SW 1271 (cell line): ENCODE data around the gene BCDIN3D.
A peak's percentile ranks its signal among the peaks of the same experiment; 100 is the strongest.
"Not testable (repeated sequence)": the region's sequence is repeated elsewhere in the genome, so short reads cannot be mapped to it uniquely, and the experiment has no call there.

Experiments
- DNase-seq, 2 experiments: peaks; one replicate each; lab custom pipeline; 2025; lab: John Stamatoyannopoulos, UW

Gene BCDIN3D, protein sequence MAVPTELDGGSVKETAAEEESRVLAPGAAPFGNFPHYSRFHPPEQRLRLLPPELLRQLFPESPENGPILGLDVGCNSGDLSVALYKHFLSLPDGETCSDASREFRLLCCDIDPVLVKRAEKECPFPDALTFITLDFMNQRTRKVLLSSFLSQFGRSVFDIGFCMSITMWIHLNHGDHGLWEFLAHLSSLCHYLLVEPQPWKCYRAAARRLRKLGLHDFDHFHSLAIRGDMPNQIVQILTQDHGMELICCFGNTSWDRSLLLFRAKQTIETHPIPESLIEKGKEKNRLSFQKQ

GRCh38 chr12:49842519-49843352 is at the start of gene BCDIN3D:
Gene BCDIN3D, minus strand, starts transcription at chr12:49843106. Its CDS starts 19 bp downstream, at chr12:49843087.
- peak; percentile 92 to 95 for DNase-seq

DNA sequence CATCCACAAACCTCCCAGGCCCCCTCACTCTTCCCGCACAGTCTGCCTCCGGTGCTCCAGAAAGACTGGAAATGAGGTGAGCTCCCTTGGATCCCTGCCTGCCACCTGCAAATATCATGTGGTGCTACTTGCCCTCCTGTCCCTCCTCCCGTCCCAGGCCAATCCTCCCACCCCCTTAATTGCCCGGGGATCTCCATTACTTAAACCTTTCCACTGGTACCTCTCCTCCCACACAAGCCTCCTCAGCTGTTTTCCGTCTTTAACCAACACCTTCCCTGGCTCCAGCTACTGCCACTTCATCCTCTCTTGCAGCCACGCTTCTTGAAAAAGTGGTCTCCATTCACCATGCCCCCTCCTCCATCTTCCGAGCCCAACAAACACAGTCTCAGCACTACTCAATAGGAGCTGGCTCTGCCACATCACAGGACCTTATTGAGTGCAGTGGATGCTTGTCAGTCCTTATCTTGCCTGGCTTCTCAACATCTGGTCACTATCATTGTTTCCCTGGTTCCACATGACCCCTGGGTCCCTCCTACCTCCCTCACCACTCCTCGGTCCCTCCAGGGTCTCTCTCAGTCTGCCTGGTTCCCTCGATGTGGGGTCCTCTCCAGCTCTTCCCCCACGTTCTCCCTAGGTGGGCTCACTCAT is 49.3 kb upstream of the BCDIN3D start:
- DNase-seq, result no peak

GRCh38 chr12:49891476-49891875 is 48.6 kb upstream of the BCDIN3D start:
- DNase-seq, result no peak

- DNase-seq, result no peak
These were observed 48.1 kb upstream of the BCDIN3D start for GRCh38 chr12:49891012-49891411.

DNA sequence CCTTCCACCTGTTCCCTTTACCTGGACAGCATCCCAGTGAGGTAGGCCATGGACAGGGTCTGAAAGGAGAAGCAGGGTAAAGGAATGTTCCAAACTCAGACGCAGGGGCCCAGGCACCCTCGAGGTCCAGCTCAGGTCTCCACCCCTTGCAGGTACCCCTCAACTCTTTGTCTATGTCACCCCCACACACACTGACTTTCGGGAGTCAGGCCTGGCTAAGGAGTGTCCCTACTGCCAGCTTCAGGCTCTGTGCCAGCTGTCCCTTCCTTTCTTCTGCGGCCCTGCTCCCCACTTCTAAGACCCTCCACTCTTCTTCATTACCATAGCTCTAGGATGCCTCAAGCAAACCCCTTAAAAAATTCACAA is 47.2 kb upstream of the BCDIN3D start:
- DNase-seq, result no peak

DNA sequence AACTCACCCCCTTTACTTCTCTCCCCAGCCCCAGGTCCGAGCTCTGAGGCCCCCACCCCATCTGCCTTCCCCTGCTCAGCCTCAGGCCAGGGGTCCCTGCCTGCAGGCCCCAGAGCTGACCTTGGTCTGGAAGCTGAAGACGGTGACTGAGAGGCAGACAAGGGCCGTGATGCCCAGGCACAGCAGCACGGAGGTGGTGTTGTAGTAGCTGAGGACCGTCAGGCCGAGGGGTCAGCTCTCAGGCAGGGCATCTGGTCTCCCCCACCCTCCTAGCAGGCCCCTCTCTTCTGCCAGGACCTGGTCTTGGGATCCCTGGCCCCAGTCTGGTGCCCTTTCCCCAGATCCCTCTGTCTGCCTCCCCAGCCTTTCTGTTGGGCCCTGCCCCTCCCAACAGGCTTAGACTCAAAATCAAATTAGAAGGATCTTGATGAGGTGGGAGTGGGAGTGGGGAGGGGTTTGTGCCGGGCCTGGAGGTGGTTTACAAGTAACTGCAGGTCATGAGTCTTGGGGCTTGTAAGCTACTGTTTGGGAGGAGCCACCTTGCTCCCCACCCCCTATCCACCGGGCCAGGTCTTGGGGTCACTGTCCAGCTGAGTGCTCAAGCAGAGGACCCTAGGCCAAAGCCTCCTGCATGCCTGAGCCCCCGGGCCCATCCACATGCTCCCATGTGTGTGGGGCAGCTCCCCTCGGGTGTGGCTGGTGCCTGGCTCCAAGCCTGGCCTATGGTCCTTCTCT is 46.6 kb upstream of the BCDIN3D start:
- DNase-seq, result no peak

DNA sequence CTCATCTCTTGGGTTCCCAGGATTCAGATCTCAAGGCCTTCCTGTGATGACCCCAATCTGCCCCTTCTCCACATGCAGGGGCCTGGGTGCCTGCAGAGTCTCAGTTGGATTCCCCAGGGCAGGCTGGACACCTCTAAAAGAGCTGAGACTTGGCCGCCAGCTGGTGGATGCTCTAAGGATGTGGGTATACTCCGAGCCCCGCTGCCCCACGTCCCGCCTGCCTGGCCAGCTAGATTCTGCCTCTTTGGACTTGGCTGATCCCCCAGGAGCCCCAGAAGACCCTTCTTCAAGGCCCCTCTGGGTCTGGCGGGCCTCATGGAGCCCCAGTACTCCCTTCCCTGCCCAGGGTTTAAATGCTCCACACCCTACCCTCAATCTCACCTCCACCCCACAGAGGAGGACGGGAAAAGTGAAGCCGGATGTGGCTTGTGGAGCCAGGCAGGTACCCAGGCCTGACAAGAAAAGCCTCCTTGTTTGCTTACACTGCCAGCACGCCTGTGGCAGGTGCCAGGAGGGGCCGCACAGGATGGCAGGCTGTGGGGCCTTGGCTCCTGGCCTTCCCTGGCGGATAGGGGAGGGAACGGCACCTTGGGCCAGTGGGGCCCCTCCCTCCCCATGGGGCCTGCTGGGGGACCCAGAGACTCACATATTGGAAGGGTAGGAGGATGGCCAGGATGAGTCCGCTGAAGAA is 45.7 kb upstream of the BCDIN3D start:
- no peak for DNase-seq

DNA sequence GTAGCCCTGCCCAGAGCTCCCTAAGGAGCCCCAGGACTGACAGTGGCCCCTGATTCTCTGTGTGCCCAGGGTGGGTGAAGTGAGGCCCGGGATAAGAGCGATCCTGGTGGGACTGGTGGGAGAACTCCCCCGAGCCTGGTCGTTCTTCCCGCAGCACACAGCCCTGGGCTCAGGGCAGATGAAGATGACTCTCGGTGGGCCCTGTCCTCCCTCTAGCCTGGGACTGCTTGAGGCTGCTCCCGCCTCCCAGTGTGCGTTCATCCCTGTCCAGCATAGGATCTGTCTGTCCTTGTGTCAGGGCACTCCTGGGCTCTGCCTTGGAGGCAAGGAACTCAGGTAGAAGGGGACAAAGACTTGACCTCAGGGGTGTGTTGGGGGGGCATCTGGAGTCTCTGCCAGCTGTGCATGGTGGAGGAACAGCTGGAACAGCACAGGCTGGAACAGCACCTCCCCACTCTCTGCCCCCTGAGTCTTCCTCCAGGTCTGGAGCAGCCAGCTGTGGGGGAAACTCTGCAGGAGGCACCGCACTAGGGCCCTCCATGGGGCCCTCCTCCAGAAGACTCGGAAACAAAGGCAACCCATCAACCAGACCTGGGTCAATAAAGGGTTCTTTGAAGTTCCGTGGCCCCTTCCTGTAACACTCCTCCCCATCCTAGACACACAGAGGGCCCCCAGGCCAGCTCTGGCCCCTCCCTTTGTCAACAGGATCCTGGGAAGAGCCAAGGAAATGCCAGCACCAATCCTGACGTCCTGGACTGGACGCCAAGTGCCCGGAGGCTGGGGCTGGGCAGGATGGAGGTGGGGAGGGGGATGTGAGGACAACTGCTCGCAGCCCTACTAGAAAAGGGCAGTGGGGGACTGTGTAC is 44.9 kb upstream of the BCDIN3D start:
- DNase-seq, result no peak

- DNase-seq, result no peak
These were observed 44.2 kb upstream of the BCDIN3D start for GRCh38 chr12:49887091-49887490.

- no peak for DNase-seq
These were observed 43.0 kb upstream of the BCDIN3D start for GRCh38 chr12:49885663-49886461.

DNA sequence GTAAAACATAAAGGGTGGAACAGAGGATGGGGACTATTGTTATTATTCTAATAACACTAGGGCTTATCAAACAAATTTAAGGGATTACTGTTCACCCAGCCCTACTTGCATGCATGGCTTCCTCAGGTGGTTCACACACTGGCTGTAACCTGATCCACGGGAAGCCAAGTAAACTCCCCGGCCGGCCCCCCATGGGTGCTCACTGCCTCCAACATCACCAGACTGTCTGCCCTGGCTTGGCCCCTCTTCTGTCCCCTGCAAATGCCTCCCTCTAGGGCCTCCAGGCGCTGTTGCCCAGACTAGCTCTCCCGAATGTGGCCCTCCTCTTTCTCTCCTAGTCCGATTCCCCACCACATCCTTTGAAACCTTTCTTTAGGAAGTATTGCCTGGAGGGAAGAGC is 42.2 kb upstream of the BCDIN3D start:
- DNase-seq, result no peak

- no peak for DNase-seq
These were observed 40.1 kb upstream of the BCDIN3D start for GRCh38 chr12:49882851-49883464.

DNA sequence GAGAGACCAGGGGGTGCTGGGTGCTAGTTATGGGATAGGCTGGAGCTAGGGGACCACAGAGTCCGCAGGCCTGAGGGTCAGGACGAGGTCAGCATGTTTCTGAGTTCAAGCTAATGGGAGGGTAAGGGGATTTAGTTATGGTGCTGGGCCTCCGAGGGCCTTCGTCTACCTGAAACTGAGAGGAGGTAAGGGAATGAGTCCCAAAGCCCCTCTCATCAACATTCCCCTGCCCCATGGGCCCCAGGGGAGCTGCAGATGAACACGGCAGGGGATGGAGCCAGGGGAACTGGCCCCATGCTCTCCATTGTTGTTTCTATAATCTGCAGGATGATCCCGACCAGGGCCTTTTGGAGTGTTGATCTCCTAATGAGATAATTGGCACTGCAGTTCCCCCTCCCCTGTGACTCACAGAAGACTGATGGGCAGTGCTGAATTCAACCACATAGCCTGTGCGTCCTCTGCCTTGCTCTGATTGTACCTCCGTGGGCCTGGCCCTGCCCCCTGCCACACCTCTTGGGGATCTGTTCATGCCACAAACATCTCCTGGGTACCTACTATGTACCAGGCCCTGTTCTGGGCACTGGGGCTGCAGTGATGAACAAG is 39.4 kb upstream of the BCDIN3D start:
- no peak for DNase-seq

GRCh38 chr12:49881415-49882247 is 38.7 kb upstream of the BCDIN3D start:
- no peak for DNase-seq

DNA sequence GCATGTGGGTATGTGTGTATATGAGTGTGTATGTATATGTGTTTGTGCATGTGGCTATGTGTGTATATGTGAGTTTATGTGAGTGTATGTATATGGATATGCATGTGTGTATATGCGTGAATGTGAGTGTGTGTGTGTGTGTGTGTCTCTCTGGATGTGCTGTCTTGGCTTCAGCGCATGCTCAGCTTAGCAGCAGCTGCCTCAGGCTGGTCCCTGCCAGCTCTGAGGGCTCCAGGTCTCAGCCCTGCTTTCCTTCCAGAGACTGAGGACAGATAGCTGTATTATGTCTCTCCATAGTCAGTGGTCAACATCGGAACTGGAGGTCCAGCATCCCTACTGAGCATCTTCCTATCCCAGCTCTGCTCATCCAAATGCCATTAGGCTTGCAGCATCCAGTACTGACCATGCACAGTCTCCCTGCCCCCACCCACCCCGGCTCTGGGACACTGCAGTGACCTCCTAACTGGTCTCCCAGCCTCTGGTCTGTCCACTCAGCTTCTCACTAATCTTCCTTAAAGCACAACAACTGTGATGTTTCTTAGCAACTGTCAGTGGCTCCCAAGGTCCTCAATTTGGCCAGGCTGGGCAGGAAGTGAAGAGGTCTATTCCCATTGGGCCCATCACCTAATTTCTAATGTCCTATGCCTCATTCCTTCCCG is 38.0 kb upstream of the BCDIN3D start:
- DNase-seq, result no peak

GRCh38 chr12:49879065-49879464 is 36.2 kb upstream of the BCDIN3D start:
- DNase-seq, result not testable (repeated sequence)

GRCh38 chr12:49878021-49878420 is 35.1 kb upstream of the BCDIN3D start:
- no peak for DNase-seq
